GM12801 (cell line): ENCODE data around the gene PRRT4.

ENCODE experiments used
- CTCF ChIP-seq: IDR thresholded peaks from one replicate; pipeline ENCODE4 v1.5.1; 2011; ENCODE audit warnings: control low read depth; ENCODE audit not compliant: insufficient read length; ENCODE audit errors: extremely low read depth

The PRRT4 gene

GRCh38 chr7:128387216-128388144, 26.0 kb upstream of the PRRT4 start:
- TF ChIP-seq CTCF, result no peak

- TF ChIP-seq CTCF, result no peak
Observed at GRCh38 chr7:128385988-128386925, 24.8 kb upstream of the PRRT4 start.

- TF ChIP-seq CTCF, result no peak
Observed at GRCh38 chr7:128384726-128385125, 23.2 kb upstream of the PRRT4 start.

- TF ChIP-seq CTCF, result no peak
Observed at GRCh38 chr7:128383776-128384175, 22.3 kb upstream of the PRRT4 start.

- TF ChIP-seq CTCF, result no peak
Observed at GRCh38 chr7:128381161-128381821, 19.8 kb upstream of the PRRT4 start.

GRCh38 chr7:128380483-128381106, 19.1 kb upstream of the PRRT4 start:
- TF ChIP-seq CTCF, result no peak
